Activated CD4-positive, alpha-beta T cell treated with anti-CD3 and anti-CD28 coated beads, Interleukin-2, amount 10 ng/mL, durations not matched to agents 24 days and 14 days (primary cell): ENCODE measurements around the gene S1PR2. TPM values are rescaled to one million over a fixed set of nuclear protein-coding genes. Genes with fewer than 3 reads are reported as not detected.

Experiments used
- DNase-seq: peaks from one replicate; pipeline ENCODE4 v3.0.0; 2022
- H3K27ac Mint-ChIP-seq: one replicate; pipeline ENCODE4 v1.8.0; 2022; ENCODE audit warnings: mild to moderate bottlenecking, mixed read lengths
- H3K27me3 Mint-ChIP-seq: one replicate; pipeline ENCODE4 v1.8.0; 2022; ENCODE audit warnings: mixed read lengths
- H3K36me3 Mint-ChIP-seq: one replicate; pipeline ENCODE4 v1.8.0; 2022; ENCODE audit warnings: low read depth, mild to moderate bottlenecking, mixed read lengths
- H3K4me1 Mint-ChIP-seq: one replicate; pipeline ENCODE4 v1.8.0; 2021; ENCODE audit warnings: mixed read lengths
- H3K4me3 Mint-ChIP-seq: one replicate; pipeline ENCODE4 v1.8.0; 2022; ENCODE audit warnings: mild to moderate bottlenecking, moderate library complexity, mixed read lengths
- H3K9me3 Mint-ChIP-seq: one replicate; pipeline ENCODE4 v1.8.0; 2021; ENCODE audit warnings: mixed read lengths
- intact Hi-C: fragments of 100-400 bp; cut with micrococcal nuclease; formaldehyde crosslinking; loops from one replicate; pipeline ENCODE4 v1.15.1; 2023
- total RNA-seq: library from RNA; stranded (reverse); gene quantifications from 2 replicates; pipeline ENCODE4 v1.2.3, GENCODE V29; 2022

The S1PR2 gene
- total RNA-seq, 1 donor from 2014 or later, result 14.3 TPM

GRCh38 chr19:10262771-10263170, 31.6 kb upstream of the S1PR2 start:
- intact Hi-C loops, result no loop called here
- peaks cover 20% of the 10 kb centered on the region for H3K36me3 Mint-ChIP-seq
- no peak overlapping the region for H3K4me3 Mint-ChIP-seq
- H3K4me1 Mint-ChIP-seq, result peaks cover 24% of the 10 kb centered on the region
- no peaks in the 10 kb centered on the region for H3K9me3 Mint-ChIP-seq
- DNase-seq, result no peak
- no peaks in the 10 kb centered on the region for H3K27me3 Mint-ChIP-seq
- H3K27ac Mint-ChIP-seq, result no peak overlapping the region

- H3K9me3 Mint-ChIP-seq, result no peaks in the 10 kb centered on the region
- peak overlapping the region; percentile 70 for H3K4me3 Mint-ChIP-seq
- intact Hi-C loops, result loop anchor here (1.0 to 2.0 kb wide), 2 partner anchors 11 to 121 kb away; partner anchors contain the start of genes ICAM1 and TYK2
- peaks cover 39% of the 10 kb centered on the region for H3K36me3 Mint-ChIP-seq
- peak; percentile 85 for DNase-seq
- peaks cover 24% of the 10 kb centered on the region for H3K4me1 Mint-ChIP-seq
- no peaks in the 10 kb centered on the region for H3K27me3 Mint-ChIP-seq
- peak overlapping the region; percentile 94 for H3K27ac Mint-ChIP-seq
These were observed 29.0 kb upstream of the S1PR2 start for GRCh38 chr19:10260141-10260584.

- H3K4me3 Mint-ChIP-seq, result peak overlapping the region; percentile 70
- no peaks in the 10 kb centered on the region for H3K27me3 Mint-ChIP-seq
- peaks cover 47% of the 10 kb centered on the region for H3K36me3 Mint-ChIP-seq
- peaks cover 28% of the 10 kb centered on the region for H3K4me1 Mint-ChIP-seq
- peak overlapping the region; percentile 94 for H3K27ac Mint-ChIP-seq
- DNase-seq, result peak; percentile 97
- intact Hi-C loops, result loop anchor here (1.0 kb wide), 1 partner anchor 130 kb away; no protein-coding TSS in a partner anchor
- H3K9me3 Mint-ChIP-seq, result no peaks in the 10 kb centered on the region
These were observed 28.2 kb upstream of the S1PR2 start for GRCh38 chr19:10259162-10259905.

GRCh38 chr19:10258080-10258710, 27.1 kb upstream of the S1PR2 start:
- Mint-ChIP-seq H3K4me1 (peaks cover 34% of the 10 kb centered on the region), H3K4me3 (no peak overlapping the region), H3K9me3 (no peaks in the 10 kb centered on the region), H3K27ac (no peak overlapping the region), H3K36me3 (peaks cover 53% of the 10 kb centered on the region), H3K27me3 (no peaks in the 10 kb centered on the region)
- no peak for DNase-seq
- intact Hi-C loops, result no loop called here

- Mint-ChIP-seq H3K4me1 (peaks cover 38% of the 10 kb centered on the region), H3K27ac (peak overlapping the region; percentile 30)
- intact Hi-C loops, result no loop called here
These were observed 26.0 kb upstream of the S1PR2 start for GRCh38 chr19:10256970-10257615.

GRCh38 chr19:10256551-10256950, 25.4 kb upstream of the S1PR2 start:
- Mint-ChIP-seq H3K27ac (no peak overlapping the region), H3K36me3 (peaks cover 63% of the 10 kb centered on the region), H3K9me3 (no peaks in the 10 kb centered on the region), H3K27me3 (no peaks in the 10 kb centered on the region), H3K4me3 (no peak overlapping the region), H3K4me1 (peaks cover 39% of the 10 kb centered on the region)
- intact Hi-C loops, result no loop called here
- DNase-seq, result no peak

More at GRCh38 chr19:10256970-10257615, 26.0 kb upstream of the S1PR2 start:
- Mint-ChIP-seq H3K9me3 (no peaks in the 10 kb centered on the region), H3K27me3 (no peaks in the 10 kb centered on the region), H3K36me3 (peaks cover 61% of the 10 kb centered on the region), H3K4me3 (no peak overlapping the region)
- no peak for DNase-seq

GRCh38 chr19:10255358-10255757, 24.2 kb upstream of the S1PR2 start:
- no peak for DNase-seq
- intact Hi-C loops, result no loop called here
- peaks cover 63% of the 10 kb centered on the region for H3K36me3 Mint-ChIP-seq
- H3K4me1 Mint-ChIP-seq, result peaks cover 36% of the 10 kb centered on the region
- no peak overlapping the region for H3K4me3 Mint-ChIP-seq
- H3K27ac Mint-ChIP-seq, result peak overlapping the region; percentile 9
- no peaks in the 10 kb centered on the region for H3K9me3 Mint-ChIP-seq
- no peaks in the 10 kb centered on the region for H3K27me3 Mint-ChIP-seq

- Mint-ChIP-seq H3K9me3 (no peaks in the 10 kb centered on the region), H3K27ac (no peak overlapping the region), H3K4me3 (peak overlapping the region; percentile 49), H3K27me3 (no peaks in the 10 kb centered on the region), H3K4me1 (peaks cover 30% of the 10 kb centered on the region), H3K36me3 (peaks cover 57% of the 10 kb centered on the region)
- DNase-seq, result no peak
- intact Hi-C loops, result loop anchor here (5.0 kb wide), 3 partner anchors 37 to 147 kb away; partner anchors contain the start of gene PPAN
These were observed 23.1 kb upstream of the S1PR2 start for GRCh38 chr19:10254244-10254643.

GRCh38 chr19:10252707-10253106, 21.6 kb upstream of the S1PR2 start:
- Mint-ChIP-seq H3K9me3 (no peaks in the 10 kb centered on the region), H3K4me1 (peaks cover 23% of the 10 kb centered on the region), H3K27ac (peak overlapping the region; percentile 95), H3K27me3 (no peaks in the 10 kb centered on the region), H3K4me3 (peak overlapping the region; percentile 94), H3K36me3 (peaks cover 42% of the 10 kb centered on the region)
- intact Hi-C loops, result loop anchor here (5.0 kb wide), 3 partner anchors 35 to 145 kb away; partner anchors contain the start of gene PPAN
- DNase-seq, result no peak

- intact Hi-C loops, result loop anchor here (1.0 to 5.0 kb wide), 5 partner anchors 35 to 318 kb away; partner anchors contain the start of genes DNMT1 and PPAN
- peaks cover 23% of the 10 kb centered on the region for H3K4me1 Mint-ChIP-seq
- H3K9me3 Mint-ChIP-seq, result no peaks in the 10 kb centered on the region
- peak; percentile 99 for DNase-seq
- H3K4me3 Mint-ChIP-seq, result peak within 1 kb of the TSS; percentile 94
- H3K27me3 Mint-ChIP-seq, result no peaks in the 10 kb centered on the region
- H3K27ac Mint-ChIP-seq, result peak within 1 kb of the TSS; percentile 95
- H3K36me3 Mint-ChIP-seq, result peaks cover 36% of the 10 kb centered on the region
These were observed 20.9 kb upstream of the S1PR2 start, which contains the start of gene MRPL4 for GRCh38 chr19:10251792-10252694. Gene MRPL4, plus strand, starts transcription at chr19:10252214. Its CDS starts 40 bp downstream, at chr19:10252254.

GRCh38 chr19:10246511-10246910, 15.4 kb upstream of the S1PR2 start:
- no peak overlapping the region for H3K27ac Mint-ChIP-seq
- DNase-seq, result no peak
- no peaks in the 10 kb centered on the region for H3K27me3 Mint-ChIP-seq
- intact Hi-C loops, result no loop called here
- no peak overlapping the region for H3K4me3 Mint-ChIP-seq
- no peaks in the 10 kb centered on the region for H3K9me3 Mint-ChIP-seq
- no peaks in the 10 kb centered on the region for H3K36me3 Mint-ChIP-seq
- H3K4me1 Mint-ChIP-seq, result peaks cover 6% of the 10 kb centered on the region

- H3K27ac Mint-ChIP-seq, result no peak overlapping the region
These were observed 14.2 kb upstream of the S1PR2 start for GRCh38 chr19:10245189-10245939.

More at GRCh38 chr19:10245189-10245939, 14.2 kb upstream of the S1PR2 start:
- H3K36me3 Mint-ChIP-seq, result no peaks in the 10 kb centered on the region
- no peaks in the 10 kb centered on the region for H3K9me3 Mint-ChIP-seq
- H3K4me1 Mint-ChIP-seq, result peaks cover 3% of the 10 kb centered on the region
- H3K27me3 Mint-ChIP-seq, result no peaks in the 10 kb centered on the region
- no peak overlapping the region for H3K4me3 Mint-ChIP-seq
- DNase-seq, result no peak
- intact Hi-C loops, result no loop called here
